Liver (tissue), 9 donors: ENCODE results near the gene CBLC. TPM values are rescaled to one million over a fixed set of nuclear protein-coding genes. Genes with fewer than 3 reads are reported as not detected.
A peak's percentile ranks its signal among the peaks of the same experiment; 100 is the strongest.

ENCODE experiments used
- DNase-seq: peaks from one replicate; pipeline ENCODE4 v3.0.0-alpha.2; 2017; ENCODE audit warnings: low spot score
- H3K27ac ChIP-seq, 2 donors: one replicate each; pipeline ENCODE4 v1.7.0; 2013; ENCODE audit warnings: inconsistent platforms in 2 of 2, low read length in 2 of 2, control low read depth in 1 of 2, low read depth in 1 of 2, mild to moderate bottlenecking in 1 of 2
- H3K27me3 ChIP-seq, 4 donors: one replicate each; pipeline versions ENCODE4 v1.6.1 to v1.7.0; 2013; ENCODE audit warnings: low read length in 3 of 4, inconsistent platforms in 1 of 4, mild to moderate bottlenecking in 1 of 4, moderate library complexity in 1 of 4; ENCODE audit not compliant: control insufficient read depth in 4 of 4, insufficient read depth in 4 of 4
- H3K36me3 ChIP-seq, 4 donors: one replicate each; pipeline versions ENCODE4 v1.6.1 to v1.7.0; 2013; ENCODE audit warnings: low read length in 3 of 4, mild to moderate bottlenecking in 3 of 4, low read depth in 1 of 4, moderate library complexity in 1 of 4; ENCODE audit not compliant: control insufficient read depth in 4 of 4, insufficient read depth in 3 of 4
- H3K4me1 ChIP-seq, 4 donors: one replicate each; pipeline versions ENCODE4 v1.6.1 to v1.7.0; 2013; ENCODE audit warnings: low read length in 3 of 4, mild to moderate bottlenecking in 3 of 4, moderate library complexity in 1 of 4; ENCODE audit not compliant: control insufficient read depth in 4 of 4, insufficient read depth in 4 of 4
- H3K4me3 ChIP-seq, 3 donors: one replicate each; pipeline versions ENCODE4 v1.6.1 to v1.7.0; 2013; ENCODE audit warnings: low read length in 3 of 3, control low read depth in 1 of 3, low read depth in 1 of 3, mild to moderate bottlenecking in 1 of 3
- H3K9ac ChIP-seq, 2 donors: one replicate each; pipeline ENCODE4 v1.7.0; 2013; ENCODE audit warnings: low read length in 2 of 2, mild to moderate bottlenecking in 2 of 2, moderate library complexity in 2 of 2, control low read depth in 1 of 2, low read depth in 1 of 2
- H3K9me3 ChIP-seq, 4 donors: one replicate each; pipeline versions ENCODE4 v1.6.1 to v1.7.0; 2013; ENCODE audit warnings: low read length in 3 of 4; ENCODE audit not compliant: control insufficient read depth in 4 of 4
- ATF3 ChIP-seq: IDR thresholded peaks from 2 replicates; pipeline ENCODE4 v1.6.1; 2016; ENCODE audit warnings: antibody characterized with exemption
- EGR1 ChIP-seq, 2 donors: IDR thresholded peaks; 2 replicates each; pipeline ENCODE4 v1.6.1; 2016 to 2018; ENCODE audit warnings: antibody characterized with exemption in 2 of 2, low read depth in 2 of 2
- FOXA1 ChIP-seq: IDR thresholded peaks from 2 replicates; pipeline ENCODE4 v1.6.1; 2016; ENCODE audit warnings: antibody characterized with exemption
- FOXA2 ChIP-seq: IDR thresholded peaks from 2 replicates; pipeline ENCODE4 v1.6.1; 2016; ENCODE audit warnings: antibody characterized with exemption
- GABPA ChIP-seq, 2 donors: IDR thresholded peaks in 1 of 2; conservative IDR thresholded peaks in 1 of 2; 2 replicates each; pipeline ENCODE4 v1.6.1; 2016; ENCODE audit warnings: antibody characterized with exemption in 2 of 2, mild to moderate bottlenecking in 1 of 2, moderate library complexity in 1 of 2
- HNF4A ChIP-seq, 2 donors: conservative IDR thresholded peaks; 2 replicates each; pipeline ENCODE4 v1.6.1; 2016; ENCODE audit warnings: antibody characterized with exemption in 2 of 2, mild to moderate bottlenecking in 2 of 2
- HNF4G ChIP-seq: IDR thresholded peaks from 2 replicates; pipeline ENCODE4 v1.6.1; 2016; ENCODE audit warnings: antibody characterized with exemption
- JUND ChIP-seq, 2 donors: IDR thresholded peaks; 2 replicates each; pipeline ENCODE4 v1.6.1; 2016; ENCODE audit warnings: antibody characterized with exemption in 2 of 2
- NR2F2 ChIP-seq: IDR thresholded peaks from 2 replicates; pipeline ENCODE4 v1.6.1; 2016; ENCODE audit warnings: antibody characterized with exemption
- RAD21 ChIP-seq, 2 donors: IDR thresholded peaks; 2 replicates each; pipeline ENCODE4 v1.6.1; 2016; ENCODE audit warnings: antibody characterized with exemption in 2 of 2, mild to moderate bottlenecking in 2 of 2
- RXRA ChIP-seq, 2 donors: IDR thresholded peaks; 2 replicates each; pipeline ENCODE4 v1.6.1; 2017 to 2018; ENCODE audit warnings: antibody characterized with exemption in 2 of 2, mild to moderate bottlenecking in 1 of 2
- SP1 ChIP-seq: IDR thresholded peaks from 2 replicates; pipeline ENCODE4 v1.6.1; 2018; ENCODE audit warnings: antibody characterized with exemption, mild to moderate bottlenecking
- TAF1 ChIP-seq: conservative IDR thresholded peaks from 2 replicates; pipeline ENCODE4 v1.6.1; 2016; ENCODE audit warnings: antibody characterized with exemption, mild to moderate bottlenecking
- YY1 ChIP-seq: IDR thresholded peaks from 2 replicates; pipeline ENCODE4 v1.6.1; 2016; ENCODE audit warnings: antibody characterized with exemption, mild to moderate bottlenecking
- WGBS: extraction: QIAGEN DNeasy Blood & Tissue Kit; methylation state at CpG from one replicate; pipeline ENCODE4 v1.1.7; 2013; 5-methylcytosine and 5-hydroxymethylcytosine counted together
- polyA plus RNA-seq, 2 donors: library from polyadenylated mRNA; stranded (reverse) in 1 of 2; unstranded in 1 of 2; fragments of 200-250 nt in 1 of 2; fragments of >200 nt in 1 of 2; fragmentation: Nextera tagmentation in 1 of 2; extraction: Ambion mirVana in 1 of 2; gene quantifications; one replicate each; pipeline versions ENCODE4 v1.2.1 to v1.2.3, GENCODE V29; 2013 to 2015
- total RNA-seq, 2 donors: library from RNA; depleted of rRNA; stranded (reverse); fragments of >200 nt; gene quantifications; one replicate each; pipeline ENCODE4 v1.2.3, GENCODE V29; 2014
- TF ChIP-seq, protein P1 (sequence below): fragments of 150-350 bp; IDR thresholded peaks from 2 replicates; pipeline ENCODE4 v1.5.1; 2017; ENCODE audit warnings: improper control_type of control experiment, low read depth, low read length; ENCODE audit not compliant: missing input control
- TF ChIP-seq, protein P2 (sequence below): IDR thresholded peaks from 2 replicates; pipeline ENCODE4 v1.6.1; 2016; ENCODE audit warnings: antibody characterized with exemption
- TF ChIP-seq, protein P3 (sequence below): IDR thresholded peaks from 2 replicates; pipeline ENCODE4 v1.6.1; 2016; ENCODE audit warnings: antibody characterized with exemption
- TF ChIP-seq, protein P4 (sequence below): IDR thresholded peaks from 2 replicates; pipeline ENCODE4 v1.6.1; 2016; ENCODE audit warnings: antibody characterized with exemption, mild to moderate bottlenecking
- donor health status: healthy.
- donor health status: healthy.
- donor health status: healthy.
- donor health status: healthy.
- donor health status: healthy.

The CBLC gene
- total and polyA plus RNA-seq, 4 donors = 2.1 to 14.0 (median 8.8) TPM

DNA sequence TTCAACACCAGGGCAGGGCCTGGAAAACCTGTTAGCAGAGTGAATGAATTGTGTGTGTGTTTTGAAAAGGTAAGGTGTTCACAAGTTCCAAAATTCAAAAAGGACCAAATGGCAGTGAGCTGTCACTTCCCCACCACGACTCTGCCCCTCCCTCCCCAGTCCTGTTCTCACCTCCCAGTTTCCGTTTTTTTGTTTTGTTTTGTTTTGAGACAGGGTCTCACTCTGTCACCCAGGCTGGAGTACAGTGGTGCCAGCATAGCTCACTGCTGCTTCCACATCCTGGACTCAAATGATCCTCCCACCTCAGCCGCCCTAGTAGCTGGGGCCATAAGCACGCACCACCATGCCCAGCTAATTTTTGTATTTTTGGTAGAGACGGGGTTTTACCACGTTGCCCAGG is 49.5 kb upstream of the CBLC start:
- no peak overlapping the region for H3K4me3 ChIP-seq
- peaks cover 4 to 32% (median 25%) of the 10 kb centered on the region in 4 donors for H3K4me1 ChIP-seq
- H3K27ac ChIP-seq = peak overlapping the region in 1 of 2 donors; percentile 23
- DNase-seq = no peak
- no peaks in the 10 kb centered on the region for H3K36me3 ChIP-seq
- TF ChIP-seq, protein P1, sequence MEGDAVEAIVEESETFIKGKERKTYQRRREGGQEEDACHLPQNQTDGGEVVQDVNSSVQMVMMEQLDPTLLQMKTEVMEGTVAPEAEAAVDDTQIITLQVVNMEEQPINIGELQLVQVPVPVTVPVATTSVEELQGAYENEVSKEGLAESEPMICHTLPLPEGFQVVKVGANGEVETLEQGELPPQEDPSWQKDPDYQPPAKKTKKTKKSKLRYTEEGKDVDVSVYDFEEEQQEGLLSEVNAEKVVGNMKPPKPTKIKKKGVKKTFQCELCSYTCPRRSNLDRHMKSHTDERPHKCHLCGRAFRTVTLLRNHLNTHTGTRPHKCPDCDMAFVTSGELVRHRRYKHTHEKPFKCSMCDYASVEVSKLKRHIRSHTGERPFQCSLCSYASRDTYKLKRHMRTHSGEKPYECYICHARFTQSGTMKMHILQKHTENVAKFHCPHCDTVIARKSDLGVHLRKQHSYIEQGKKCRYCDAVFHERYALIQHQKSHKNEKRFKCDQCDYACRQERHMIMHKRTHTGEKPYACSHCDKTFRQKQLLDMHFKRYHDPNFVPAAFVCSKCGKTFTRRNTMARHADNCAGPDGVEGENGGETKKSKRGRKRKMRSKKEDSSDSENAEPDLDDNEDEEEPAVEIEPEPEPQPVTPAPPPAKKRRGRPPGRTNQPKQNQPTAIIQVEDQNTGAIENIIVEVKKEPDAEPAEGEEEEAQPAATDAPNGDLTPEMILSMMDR = no peak
- TF ChIP-seq RXRA (IDR thresholded peaks at IDR 0.05) (no peak), NR2F2 (no peak), FOXA2 (no peak), FOXA1 (no peak)
- TF ChIP-seq, protein P2, sequence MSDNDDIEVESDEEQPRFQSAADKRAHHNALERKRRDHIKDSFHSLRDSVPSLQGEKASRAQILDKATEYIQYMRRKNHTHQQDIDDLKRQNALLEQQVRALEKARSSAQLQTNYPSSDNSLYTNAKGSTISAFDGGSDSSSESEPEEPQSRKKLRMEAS = no peak
- WGBS = 83% methylated on average over 6 of the region's 6 CpGs
- H3K9me3 ChIP-seq = no peaks in the 10 kb centered on the region
- H3K27me3 ChIP-seq = no peaks in the 10 kb centered on the region
- H3K9ac ChIP-seq = no peak overlapping the region

GRCh38 chr19:44729516-44730033 is 48.1 kb upstream of the CBLC start:
- Histone ChIP-seq H3K36me3 (no peaks in the 10 kb centered on the region), H3K4me3 (no peak overlapping the region), H3K9ac (no peak overlapping the region), H3K9me3 (no peaks in the 10 kb centered on the region), H3K4me1 (peaks cover 4 to 18% (median 14%) of the 10 kb centered on the region in 4 donors), H3K27ac (no peak overlapping the region), H3K27me3 (no peaks in the 10 kb centered on the region)
- DNase-seq = no peak
- WGBS = 90% methylated on average over 8 of the region's 8 CpGs
- TF ChIP-seq ATF3 = no peak
- TF ChIP-seq SP1 = no peak
- TF ChIP-seq, protein P3, sequence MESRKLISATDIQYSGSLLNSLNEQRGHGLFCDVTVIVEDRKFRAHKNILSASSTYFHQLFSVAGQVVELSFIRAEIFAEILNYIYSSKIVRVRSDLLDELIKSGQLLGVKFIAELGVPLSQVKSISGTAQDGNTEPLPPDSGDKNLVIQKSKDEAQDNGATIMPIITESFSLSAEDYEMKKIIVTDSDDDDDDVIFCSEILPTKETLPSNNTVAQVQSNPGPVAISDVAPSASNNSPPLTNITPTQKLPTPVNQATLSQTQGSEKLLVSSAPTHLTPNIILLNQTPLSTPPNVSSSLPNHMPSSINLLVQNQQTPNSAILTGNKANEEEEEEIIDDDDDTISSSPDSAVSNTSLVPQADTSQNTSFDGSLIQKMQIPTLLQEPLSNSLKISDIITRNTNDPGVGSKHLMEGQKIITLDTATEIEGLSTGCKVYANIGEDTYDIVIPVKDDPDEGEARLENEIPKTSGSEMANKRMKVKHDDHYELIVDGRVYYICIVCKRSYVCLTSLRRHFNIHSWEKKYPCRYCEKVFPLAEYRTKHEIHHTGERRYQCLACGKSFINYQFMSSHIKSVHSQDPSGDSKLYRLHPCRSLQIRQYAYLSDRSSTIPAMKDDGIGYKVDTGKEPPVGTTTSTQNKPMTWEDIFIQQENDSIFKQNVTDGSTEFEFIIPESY = no peak
- no peak for TF ChIP-seq EGR1 (IDR thresholded peaks at IDR 0.05; ENCODE audit: low read depth in 2 of 2)
- no peak for TF ChIP-seq TAF1
- TF ChIP-seq RXRA (IDR thresholded peaks at IDR 0.05) = no peak
- no peak for TF ChIP-seq JUND (IDR thresholded peaks at IDR 0.05)
- TF ChIP-seq RAD21 (IDR thresholded peaks at IDR 0.05) = no peak
- TF ChIP-seq, protein P4, sequence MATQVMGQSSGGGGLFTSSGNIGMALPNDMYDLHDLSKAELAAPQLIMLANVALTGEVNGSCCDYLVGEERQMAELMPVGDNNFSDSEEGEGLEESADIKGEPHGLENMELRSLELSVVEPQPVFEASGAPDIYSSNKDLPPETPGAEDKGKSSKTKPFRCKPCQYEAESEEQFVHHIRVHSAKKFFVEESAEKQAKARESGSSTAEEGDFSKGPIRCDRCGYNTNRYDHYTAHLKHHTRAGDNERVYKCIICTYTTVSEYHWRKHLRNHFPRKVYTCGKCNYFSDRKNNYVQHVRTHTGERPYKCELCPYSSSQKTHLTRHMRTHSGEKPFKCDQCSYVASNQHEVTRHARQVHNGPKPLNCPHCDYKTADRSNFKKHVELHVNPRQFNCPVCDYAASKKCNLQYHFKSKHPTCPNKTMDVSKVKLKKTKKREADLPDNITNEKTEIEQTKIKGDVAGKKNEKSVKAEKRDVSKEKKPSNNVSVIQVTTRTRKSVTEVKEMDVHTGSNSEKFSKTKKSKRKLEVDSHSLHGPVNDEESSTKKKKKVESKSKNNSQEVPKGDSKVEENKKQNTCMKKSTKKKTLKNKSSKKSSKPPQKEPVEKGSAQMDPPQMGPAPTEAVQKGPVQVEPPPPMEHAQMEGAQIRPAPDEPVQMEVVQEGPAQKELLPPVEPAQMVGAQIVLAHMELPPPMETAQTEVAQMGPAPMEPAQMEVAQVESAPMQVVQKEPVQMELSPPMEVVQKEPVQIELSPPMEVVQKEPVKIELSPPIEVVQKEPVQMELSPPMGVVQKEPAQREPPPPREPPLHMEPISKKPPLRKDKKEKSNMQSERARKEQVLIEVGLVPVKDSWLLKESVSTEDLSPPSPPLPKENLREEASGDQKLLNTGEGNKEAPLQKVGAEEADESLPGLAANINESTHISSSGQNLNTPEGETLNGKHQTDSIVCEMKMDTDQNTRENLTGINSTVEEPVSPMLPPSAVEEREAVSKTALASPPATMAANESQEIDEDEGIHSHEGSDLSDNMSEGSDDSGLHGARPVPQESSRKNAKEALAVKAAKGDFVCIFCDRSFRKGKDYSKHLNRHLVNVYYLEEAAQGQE = no peak
- TF ChIP-seq, protein P2 = no peak
- TF ChIP-seq HNF4A (conservative IDR thresholded peaks at IDR 0.05) = no peak
- no peak for TF ChIP-seq HNF4G
- TF ChIP-seq FOXA2 = no peak
- no peak for TF ChIP-seq FOXA1
- no peak for TF ChIP-seq YY1
- no peak for TF ChIP-seq GABPA (IDR thresholded peaks at IDR 0.05 in 1 of 2, conservative IDR thresholded peaks at IDR 0.05 in 1 of 2)
- TF ChIP-seq NR2F2 = no peak
- TF ChIP-seq, protein P1 = no peak
